WI38 (cell line): ENCODE results near the gene HK2.

Experiments
- H3K4me3 ChIP-seq: 2 replicates; pipeline ENCODE4 v1.5.1; 2011; ENCODE audit warnings: low read depth, mild to moderate bottlenecking, control low read depth, low read length
- TF ChIP-seq, protein P1 (sequence below): IDR thresholded peaks from 2 replicates; pipeline ENCODE4 v1.5.1; 2012; ENCODE audit warnings: low read depth, mild to moderate bottlenecking, control low read depth, low read length

HK2 gene

DNA sequence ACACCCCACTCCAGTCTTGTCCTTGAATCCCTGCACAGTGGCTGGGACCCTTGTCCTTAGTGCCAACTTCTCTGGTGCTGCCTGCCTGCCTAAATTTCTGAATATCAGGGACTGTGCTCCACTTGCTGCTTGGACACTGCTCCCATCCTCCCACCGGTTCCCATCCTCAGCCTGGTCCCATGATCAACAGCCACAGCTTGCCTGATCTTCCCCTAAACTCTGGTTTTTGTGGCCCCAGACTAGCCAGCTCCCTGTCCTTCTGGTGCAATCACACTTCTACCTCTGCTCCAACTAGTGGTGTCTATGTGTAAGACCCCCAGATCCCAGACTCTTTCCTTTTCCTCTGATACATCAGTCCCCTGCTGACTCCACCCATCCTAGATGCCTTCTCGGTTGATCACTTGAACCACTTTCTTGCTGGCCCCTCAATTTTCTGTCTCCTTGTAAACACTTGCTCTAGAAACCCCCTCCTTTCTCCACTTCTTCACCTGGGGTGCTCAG is 87.4 kb downstream of the HK2 start:
- TF ChIP-seq, protein P1, sequence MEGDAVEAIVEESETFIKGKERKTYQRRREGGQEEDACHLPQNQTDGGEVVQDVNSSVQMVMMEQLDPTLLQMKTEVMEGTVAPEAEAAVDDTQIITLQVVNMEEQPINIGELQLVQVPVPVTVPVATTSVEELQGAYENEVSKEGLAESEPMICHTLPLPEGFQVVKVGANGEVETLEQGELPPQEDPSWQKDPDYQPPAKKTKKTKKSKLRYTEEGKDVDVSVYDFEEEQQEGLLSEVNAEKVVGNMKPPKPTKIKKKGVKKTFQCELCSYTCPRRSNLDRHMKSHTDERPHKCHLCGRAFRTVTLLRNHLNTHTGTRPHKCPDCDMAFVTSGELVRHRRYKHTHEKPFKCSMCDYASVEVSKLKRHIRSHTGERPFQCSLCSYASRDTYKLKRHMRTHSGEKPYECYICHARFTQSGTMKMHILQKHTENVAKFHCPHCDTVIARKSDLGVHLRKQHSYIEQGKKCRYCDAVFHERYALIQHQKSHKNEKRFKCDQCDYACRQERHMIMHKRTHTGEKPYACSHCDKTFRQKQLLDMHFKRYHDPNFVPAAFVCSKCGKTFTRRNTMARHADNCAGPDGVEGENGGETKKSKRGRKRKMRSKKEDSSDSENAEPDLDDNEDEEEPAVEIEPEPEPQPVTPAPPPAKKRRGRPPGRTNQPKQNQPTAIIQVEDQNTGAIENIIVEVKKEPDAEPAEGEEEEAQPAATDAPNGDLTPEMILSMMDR, result no peak
- no peak overlapping the region for H3K4me3 ChIP-seq

DNA sequence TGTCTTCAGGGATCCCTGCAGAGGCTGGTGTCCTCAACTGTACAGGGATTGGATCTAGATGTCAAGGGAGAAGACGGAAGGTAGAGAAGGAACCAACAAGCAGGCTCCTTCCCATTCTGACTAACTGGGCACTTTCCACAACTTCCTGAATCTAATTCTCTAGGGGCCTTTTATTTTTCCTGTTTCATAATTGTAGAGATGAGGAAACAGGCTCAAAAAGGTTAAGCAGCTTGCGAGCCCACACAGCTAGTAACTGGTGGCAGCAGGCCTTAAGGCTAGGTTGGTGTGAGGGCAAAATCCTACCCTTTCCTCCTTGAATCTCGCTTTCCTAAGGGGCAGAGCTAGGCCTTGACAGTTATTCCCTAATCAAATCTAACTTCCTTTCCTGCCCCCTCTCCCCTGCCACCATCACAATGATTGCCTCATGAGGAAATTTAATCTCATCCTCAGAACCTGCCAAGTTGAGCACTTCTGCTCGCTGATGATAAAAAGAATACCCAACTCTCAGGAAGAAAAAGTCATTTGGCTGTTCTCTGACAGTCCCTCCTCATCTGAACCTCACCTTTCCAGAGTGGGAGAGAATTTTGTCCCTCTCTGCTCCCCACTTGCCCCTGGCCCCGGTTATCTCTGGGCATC is 88.8 kb downstream of the HK2 start:
- H3K4me3 ChIP-seq, result no peak overlapping the region
- TF ChIP-seq, protein P1, result no peak

DNA sequence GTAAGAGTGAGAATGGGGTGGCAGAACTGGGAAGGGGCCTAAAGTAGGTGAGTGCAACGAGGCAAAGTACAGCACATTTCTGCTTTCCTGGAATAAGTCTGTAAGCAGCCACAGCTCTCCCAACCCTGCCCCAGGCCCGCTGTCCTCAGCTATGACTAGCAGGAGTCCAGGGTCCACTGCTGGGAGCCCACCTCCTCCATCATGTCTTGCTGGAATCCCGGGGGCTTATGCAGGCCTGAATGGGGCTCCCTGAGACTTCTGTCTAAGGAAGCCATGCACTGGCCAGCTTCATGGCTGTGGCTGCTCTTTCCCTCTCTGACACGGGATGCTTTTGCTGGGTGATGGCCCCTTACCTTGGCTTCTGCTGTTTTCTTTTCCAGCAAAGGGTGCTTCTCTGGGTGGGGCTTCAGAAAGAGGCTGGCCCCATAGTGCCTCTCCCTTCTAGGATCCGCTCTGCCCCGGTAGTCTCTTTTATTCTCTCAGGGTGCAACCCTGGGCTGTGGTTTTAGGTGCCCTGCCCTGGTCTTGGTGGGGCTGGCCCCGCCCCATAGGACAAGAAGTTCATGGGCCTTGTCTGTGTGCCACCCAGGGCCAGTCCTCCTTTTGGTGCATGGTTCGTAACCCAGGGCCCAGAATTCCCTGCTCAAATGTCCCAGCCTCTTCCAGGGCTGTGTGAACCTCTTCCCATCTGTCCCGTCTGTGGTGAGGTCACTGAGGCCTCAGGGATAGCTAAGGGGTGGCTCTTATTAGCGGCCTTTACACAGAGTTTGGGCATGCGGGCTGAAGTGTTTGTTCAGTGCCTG is 90.7 kb downstream of the HK2 start:
- TF ChIP-seq, protein P1, result no peak
- H3K4me3 ChIP-seq, result no peak overlapping the region

DNA sequence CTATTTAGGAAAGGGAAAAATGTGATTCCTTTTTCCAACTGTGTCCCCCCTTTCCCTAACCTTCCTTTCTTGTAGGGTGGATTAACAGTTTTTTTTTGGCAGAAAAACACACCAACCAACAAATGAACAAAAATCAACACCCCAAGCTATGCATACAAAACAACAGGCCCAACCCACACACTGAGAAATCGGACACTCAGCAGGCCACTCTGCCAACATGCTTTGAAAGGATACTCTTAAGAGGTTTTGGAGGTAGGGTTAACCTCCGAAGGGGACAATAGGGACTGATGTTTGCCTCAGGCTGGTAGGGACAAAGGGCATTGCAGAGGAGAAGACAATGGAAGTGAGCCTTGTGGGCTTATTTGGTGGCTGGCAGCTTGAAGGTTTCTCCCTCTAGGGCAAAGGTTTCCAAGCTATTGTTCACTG is 91.4 kb downstream of the HK2 start:
- TF ChIP-seq, protein P1, result no peak
- no peak overlapping the region for H3K4me3 ChIP-seq

DNA sequence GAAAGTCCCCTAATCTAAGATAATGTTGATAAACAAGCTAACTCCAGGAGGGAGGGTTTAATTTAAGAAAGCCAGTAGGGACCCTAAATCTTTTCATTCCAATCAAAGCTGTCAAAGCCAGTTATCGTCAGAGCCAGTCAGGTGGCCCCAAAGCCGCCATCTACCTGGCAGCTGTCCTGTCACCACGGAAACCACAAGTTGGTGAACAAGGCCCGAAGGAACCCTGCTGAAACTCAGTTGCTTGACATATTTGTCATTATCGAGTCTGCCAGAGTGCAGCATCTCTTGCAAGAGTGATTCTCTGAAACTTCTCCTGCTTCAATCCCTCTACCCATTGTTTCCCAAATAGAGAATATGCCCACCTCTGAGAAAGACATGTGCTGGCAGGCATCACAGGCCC is 93.7 kb downstream of the HK2 start:
- TF ChIP-seq, protein P1, result no peak

DNA sequence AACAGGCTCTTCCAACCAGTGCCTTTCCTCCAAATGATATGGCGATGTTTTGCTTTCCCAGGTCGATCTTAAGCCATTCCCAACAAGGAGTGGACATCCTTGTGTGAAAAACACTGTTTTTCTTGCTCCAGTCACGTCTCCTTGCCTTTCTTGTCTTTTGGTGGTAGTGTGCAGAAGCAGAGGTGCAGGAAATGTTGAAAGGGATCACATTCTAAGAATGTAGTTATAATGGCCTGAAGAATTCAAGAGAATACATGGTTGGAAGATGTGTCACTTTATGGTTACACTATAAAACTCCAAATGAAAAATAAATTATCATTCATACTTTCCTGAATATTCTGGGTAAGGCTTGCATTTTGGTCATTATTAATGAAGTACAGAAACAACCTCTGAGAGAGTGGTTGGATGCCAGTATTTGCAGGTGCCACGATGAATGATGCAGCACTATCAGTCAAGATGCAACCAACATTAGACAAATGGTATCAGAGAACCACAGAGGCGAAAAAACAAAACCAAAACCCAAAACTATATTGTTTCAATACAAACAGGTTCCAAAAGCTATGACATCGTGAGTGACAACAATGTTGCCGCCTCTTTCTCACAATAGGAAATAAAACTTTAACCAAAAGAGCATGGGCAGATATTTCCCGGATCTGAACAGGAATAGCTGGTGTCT is 97.0 kb downstream of the HK2 start:
- TF ChIP-seq, protein P1, result no peak
- no peak overlapping the region for H3K4me3 ChIP-seq

More for the DNA sequence above, 93.7 kb downstream of the HK2 start:
- no peak overlapping the region for H3K4me3 ChIP-seq
